GM19099 (cell line): ENCODE data around the gene FAM78B.

Source experiments
- POLR2A ChIP-seq: IDR thresholded peaks from 3 replicates; pipeline ENCODE4 v1.6.1; 2011; ENCODE audit warnings: low read depth; ENCODE audit not compliant: insufficient read length; ENCODE audit errors: extremely low read depth

FAM78B gene

DNA sequence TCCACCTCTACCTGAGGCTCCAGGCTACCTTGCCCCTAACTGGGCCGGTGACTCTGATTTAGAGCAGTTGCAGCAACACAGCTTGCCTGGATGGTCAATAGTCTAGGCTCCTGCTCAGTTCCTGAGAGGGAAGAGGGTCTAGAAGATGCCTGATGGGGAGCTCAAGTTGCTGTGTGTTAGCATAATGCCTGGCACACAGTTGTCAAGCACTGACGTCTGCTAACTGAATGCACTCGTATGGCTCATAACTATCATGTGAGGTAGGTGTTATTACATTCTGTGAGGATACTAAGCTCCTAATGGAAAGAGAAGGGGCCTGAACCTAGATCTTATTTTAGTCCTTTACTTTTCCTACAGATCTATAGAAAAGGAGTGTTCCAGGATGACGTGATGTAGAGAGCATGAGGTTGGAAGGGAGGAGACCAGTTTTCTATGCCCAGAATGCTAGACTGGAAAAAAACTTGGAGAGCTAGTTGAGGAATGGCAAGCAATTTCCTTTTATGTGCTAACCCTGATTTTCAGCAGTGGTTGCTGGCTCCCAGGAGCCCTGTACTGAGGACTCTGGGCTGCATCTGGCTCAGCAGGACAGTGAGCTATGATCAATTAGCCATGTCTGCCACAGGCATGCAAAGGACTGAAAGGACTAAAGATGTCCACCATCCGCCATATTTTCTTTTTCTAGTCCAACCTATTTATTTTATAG lies 30.0 kb downstream of the FAM78B start:
- TF ChIP-seq POLR2A = no peak

DNA sequence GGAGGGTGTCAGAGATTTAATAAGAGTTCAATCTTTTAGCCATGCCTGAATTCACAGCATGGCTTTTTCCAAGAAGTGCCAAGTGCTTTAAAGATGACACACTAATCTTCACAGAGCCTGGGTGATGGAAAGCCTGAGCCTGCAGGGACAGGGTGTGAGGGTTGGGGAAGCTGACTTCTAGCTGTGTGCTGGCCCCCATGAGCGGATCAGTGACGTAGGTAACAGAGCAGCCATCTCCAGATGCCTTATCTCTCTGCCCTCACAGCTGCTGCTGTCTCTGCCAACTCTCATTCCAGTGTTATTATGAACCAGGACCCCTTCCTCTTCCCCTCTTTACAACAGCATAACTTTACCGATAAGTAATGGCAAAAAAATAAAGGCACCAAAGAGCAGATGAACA lies 30.6 kb downstream of the FAM78B start:
- no peak for TF ChIP-seq POLR2A

DNA sequence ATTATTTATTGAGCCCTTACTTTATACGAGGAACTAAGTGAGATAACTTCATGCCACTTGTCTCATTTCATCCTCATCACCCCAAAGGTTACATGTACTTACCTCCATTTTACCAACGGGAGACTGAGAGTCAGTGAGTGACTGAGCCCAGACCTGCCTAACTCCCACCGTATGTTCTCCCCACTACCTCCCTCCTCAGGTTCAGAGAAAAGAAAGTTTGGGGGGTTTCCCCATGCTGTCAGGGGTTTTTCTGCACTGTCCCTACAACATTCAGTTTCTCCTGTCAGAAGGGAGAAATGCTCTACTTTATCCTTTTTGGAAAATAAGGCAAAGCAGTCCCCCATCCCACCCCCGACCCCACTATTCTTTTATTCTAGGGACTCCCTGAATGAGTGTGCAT lies 32.9 kb downstream of the FAM78B start:
- no peak for TF ChIP-seq POLR2A

DNA sequence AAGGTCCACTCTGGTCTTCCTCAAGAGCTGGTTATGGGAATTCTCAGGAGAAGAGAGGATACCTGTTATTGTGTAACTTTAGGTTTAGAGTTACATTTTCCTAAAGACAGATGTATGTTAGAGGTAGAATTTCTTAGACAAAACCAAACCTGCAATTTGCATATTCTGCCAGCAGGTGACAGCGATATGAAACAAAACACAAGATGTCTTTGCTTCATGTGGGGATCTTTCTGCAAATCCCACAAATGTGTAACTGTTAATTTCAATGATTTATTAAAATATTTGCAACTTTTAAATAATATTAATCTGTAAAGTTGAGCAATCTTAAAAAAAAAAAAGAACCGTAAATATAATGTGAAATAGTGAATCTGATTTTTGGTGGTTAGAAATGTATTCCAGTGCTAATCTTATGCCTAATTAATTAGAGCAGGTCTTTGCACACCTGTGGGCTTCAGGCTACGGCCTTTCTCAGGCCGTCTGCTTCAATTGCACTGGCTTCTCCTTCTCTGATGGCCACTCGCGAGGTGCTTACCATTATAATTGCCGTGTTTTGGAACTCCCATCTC lies 33.4 kb downstream of the FAM78B start:
- TF ChIP-seq POLR2A = no peak

DNA sequence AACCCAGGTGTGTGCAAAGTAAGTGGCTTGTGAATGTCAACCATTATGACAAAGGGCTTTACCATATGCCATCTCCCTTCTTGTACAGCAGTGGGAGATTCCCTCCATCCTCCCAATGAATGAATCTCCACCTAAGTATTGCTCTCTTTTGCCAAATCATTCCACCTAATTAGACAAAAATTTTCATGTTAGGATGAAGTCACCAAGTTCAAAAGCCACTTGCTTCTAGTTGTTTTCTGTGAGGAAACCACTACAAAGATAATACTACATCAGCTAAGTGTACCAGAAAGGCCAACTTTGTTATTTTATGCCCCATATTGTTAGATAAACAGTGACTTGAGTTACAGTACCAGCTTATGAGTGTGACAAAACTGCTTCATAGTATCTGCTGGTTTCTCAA lies 34.3 kb downstream of the FAM78B start:
- TF ChIP-seq POLR2A = no peak

DNA sequence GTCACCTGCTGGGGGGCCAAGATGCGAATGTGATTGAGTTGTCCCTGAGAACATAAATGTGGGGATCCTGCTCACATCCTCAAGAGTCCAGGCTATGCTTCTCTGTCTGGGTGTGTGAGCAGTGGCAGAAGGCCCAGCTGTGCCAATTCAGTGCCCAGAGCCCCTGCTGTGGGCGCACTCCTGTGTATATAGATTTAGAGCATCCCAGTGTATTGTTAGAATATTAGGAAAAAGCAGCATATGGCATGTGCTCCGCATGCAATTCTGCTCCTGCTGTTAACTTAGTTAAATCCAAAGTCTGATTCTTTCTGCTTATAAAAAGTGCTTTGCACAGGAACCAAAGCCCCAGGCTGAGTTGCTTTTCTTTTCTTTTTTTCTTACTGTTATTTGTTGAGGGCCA lies 37.8 kb downstream of the FAM78B start:
- TF ChIP-seq POLR2A = no peak

DNA sequence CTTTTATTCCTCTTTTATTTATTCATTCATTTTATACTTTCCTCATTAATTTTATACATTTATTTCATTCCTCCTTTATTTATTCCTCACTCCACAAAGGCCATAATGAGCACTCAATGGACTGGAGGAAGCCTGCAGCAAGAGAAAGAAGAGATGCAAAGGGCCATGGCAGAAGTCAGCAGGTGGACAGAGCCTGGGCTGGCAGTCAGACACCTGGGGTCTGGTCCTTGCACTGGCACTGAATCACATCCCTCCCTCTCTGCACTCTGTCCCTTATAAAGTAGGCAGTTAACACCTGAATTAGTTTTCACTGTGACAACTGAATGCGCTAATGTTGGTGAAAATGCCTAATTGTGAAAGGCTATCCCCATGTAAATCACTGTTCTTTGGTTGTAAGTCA lies 38.6 kb downstream of the FAM78B start:
- no peak for TF ChIP-seq POLR2A

DNA sequence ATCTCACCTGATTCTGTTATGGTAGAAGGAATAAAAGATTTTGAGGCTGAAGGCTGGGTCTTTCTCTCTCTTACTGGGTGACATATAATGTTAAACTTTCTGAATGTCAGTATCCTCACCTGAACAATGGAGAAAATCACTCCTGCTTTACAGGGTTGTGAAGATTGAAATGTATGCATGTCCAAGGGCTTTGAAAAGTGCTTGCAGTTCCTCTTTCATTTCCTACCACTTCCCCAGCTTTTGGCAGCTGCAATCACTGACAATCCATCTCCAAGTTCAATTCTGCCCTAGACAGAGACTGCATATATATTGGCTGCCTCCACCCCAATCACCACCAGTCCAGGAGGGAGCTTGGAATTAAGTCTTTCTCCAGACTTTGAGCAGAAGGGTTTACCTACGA lies 39.8 kb downstream of the FAM78B start:
- no peak for TF ChIP-seq POLR2A

DNA sequence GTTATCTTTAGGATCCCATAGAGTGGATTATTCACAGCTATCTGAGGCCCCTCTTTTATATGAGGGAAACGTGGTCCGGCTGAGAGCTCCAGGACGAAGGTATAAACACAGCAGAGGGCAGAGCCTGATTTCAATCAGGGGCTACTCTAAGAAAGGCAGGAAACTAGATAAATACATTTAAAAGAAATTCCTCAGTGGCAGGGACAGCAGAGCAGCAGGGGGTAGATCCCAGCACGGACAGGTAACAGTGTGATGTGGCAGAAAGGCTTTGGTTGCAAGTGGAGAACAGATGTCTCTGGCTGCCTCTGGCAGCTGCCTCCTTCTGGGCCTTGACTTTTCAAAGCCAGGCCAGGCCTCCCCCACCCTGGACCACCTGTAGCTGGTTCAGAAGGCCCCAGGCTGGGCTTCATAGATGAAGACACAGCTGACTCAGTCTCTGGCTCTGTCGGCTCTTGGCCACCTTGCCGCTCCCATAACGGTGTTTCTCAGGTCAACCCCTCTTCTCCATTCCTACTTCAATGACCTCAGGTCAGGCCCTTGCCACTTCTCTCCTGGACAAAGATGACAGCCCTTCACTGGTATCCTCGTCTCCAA lies 43.8 kb downstream of the FAM78B start:
- no peak for TF ChIP-seq POLR2A

DNA sequence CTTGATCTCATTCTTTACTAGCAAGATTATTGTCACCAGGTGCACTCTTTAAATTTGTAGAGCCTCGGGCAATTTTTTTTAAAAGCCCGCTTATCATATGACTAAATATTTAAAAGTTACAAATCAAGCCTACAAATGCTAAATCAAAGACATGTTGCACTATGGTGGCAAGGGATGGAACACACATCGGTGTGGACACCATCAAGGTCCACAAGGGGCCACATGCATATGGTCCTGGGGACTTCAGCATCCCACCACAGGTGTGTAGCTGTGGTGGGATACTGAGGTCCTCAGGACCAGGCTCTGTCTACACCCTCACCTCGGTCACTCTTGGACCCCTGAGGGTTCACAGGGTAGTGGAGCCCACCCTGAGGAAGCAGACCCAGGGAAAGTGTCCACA lies 45.8 kb downstream of the FAM78B start:
- TF ChIP-seq POLR2A = no peak

DNA sequence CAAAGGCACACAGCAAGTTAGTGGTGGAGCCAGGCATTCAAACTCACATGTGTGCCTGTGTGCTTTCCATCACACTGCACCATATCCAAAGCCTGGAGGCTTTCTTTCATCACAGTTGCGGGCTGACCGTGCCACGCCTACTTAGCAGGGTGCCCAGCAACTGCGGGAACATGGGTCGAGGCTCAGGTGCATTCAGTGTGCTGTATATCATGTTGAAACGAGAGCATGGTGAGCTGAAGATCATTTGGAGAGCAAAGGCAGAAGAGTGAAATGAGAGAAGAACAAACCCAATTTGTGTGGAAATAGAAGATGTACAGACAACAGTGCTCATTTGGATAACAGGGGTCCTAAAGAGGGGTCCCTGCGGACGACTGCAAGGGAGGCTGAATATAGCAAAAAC lies 46.5 kb downstream of the FAM78B start:
- TF ChIP-seq POLR2A = no peak

DNA sequence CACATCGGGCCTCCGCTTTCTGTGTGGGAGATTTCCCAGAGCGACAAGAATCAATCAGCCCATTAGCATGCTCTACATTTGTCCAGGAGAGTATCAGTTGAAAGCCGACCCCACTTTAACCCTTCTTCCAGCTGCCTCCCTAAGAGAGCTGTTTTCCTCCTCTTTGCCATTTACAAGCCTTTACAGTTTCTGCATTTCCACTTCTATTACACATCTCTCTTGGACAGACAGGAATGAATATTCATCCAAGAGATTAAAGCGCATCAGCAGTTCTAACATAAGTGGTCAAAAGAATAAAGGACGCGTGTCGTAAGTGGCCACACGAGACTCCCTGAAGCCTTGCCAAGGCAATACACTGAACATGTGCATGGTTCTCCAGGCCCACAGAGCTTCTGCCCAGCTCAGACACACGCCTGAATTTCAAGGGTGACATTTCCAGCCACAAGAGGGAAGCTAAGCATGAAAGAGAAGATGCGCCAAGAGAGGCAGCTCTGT lies 47.3 kb downstream of the FAM78B start:
- no peak for TF ChIP-seq POLR2A

DNA sequence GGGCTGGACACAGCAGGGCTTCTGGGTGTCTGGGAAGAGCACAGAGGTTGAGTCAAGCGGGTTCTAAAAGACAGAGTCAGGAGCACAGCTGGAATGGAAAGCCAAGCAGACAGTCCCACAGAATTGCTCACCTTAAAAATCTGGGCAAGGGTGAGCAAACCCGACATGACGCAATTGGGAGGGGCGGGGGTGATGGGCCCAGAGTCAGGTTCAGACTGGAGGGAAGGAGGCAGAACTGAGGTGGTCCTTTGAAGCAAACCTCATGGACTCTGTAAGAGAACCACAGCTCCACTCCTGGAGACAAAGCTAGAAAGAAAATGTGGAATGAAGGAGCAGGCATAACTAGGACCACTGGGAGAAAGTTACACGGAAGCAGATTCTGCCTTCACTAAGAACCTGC lies 49.0 kb downstream of the FAM78B start:
- TF ChIP-seq POLR2A = no peak

DNA sequence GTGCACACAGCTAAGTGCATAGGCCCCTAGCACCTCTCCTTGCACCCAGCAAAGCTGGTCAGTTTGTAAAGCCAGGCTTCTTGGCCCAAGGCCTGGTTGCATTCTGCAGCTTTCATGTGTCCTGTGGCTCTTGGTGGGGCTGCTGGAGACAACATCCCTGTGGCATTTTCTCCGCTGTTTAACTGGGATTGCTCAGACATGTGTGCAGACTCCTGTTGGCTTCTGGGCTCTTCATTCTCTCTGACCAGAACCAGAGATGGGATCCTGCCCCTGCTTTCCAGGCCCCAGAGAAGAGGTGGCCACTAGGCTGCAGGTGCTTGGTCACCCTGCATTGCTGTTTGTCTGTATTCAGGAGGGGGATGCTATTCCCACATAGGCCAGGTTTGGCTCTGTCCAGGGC lies 50.8 kb downstream of the FAM78B start:
- no peak for TF ChIP-seq POLR2A

DNA sequence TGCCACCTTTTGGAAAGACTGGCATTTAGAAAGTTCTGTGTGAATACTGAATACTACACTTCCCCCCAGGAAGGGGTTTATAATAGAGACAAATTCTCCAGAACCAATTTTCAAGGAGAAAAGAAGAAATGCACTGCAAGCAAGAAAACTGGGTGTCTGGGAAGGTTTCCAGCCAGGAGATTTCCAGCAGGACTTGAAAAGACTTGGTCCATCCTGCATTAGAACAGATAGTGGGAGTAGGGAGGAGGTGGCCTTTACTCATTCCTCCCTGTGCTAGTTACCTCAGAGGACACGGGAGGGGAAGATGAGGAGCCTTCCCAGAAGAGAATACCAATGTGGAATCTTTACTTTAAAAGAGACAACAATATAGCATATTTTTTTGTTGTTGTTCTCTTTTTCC lies 52.4 kb downstream of the FAM78B start:
- no peak for TF ChIP-seq POLR2A

DNA sequence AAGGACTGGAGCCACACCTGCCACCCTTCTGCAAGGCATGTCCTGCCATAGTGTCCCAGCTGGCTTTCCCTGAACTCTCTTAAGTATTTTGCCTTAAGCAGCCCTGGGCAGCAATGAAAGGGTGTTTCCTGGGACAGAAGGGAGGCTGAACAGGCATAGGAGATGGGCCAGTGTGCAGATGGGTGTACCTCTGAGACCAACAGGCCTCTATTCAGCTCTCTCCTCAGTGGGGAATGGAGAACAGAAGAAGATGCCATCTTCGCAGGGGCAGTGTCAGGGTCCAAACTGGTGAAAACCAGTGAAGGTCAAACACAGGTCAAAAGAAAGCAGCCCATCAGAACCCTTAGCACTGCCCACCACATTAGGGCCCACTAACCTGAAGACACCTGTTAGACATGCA lies 53.2 kb downstream of the FAM78B start:
- no peak for TF ChIP-seq POLR2A
